Ovary (tissue), 3 donors: ENCODE results near the gene SLC36A2.

Experiments used
- CTCF ChIP-seq, 3 donors: fragments of 450-650 bp in 2 of 3; fragments of 200-600 bp in 1 of 3; IDR thresholded peaks; one replicate each; pipeline versions ENCODE4 v1.5.1 to v1.8.0; 2016 to 2022; ENCODE audit warnings: antibody characterized with exemption in 3 of 3, mild to moderate bottlenecking in 1 of 3
- EP300 ChIP-seq: sonication (generic); formaldehyde crosslinking; IDR thresholded peaks from one replicate; pipeline ENCODE4 v1.6.1; 2017; ENCODE audit warnings: antibody characterized with exemption
- donor health status: DM: no; HTN: no; CAD: no.

- TF ChIP-seq EP300 = no peak
- TF ChIP-seq CTCF (IDR thresholded peaks at IDR 0.05) = no peak
Measured at GRCh38 chr5:151344088-151344487, 3.3 kb downstream of the SLC36A2 start.
